Peyer's patch (tissue), 4 donors: ENCODE measurements around the gene SUGCT. TPM values are rescaled to one million over a fixed set of nuclear protein-coding genes. Genes with fewer than 3 reads are reported as not detected.

Experiments used
- DNase-seq, 3 donors: peaks; one replicate each; pipeline ENCODE4 v3.0.0-alpha.2; 2017 to 2019
- H3K27ac ChIP-seq, 4 donors: fragments of 200-600 bp; sonication (generic); one replicate each; pipeline ENCODE4 v1.5.1; 2016 to 2019
- H3K27me3 ChIP-seq, 2 donors: fragments of 200-600 bp; sonication (generic); one replicate each; pipeline ENCODE4 v1.5.1; 2019
- H3K36me3 ChIP-seq, 3 donors: fragments of 200-600 bp; sonication (generic); one replicate each; pipeline ENCODE4 v1.5.1; 2016 to 2019
- H3K4me1 ChIP-seq, 4 donors: fragments of 200-600 bp; sonication (generic); one replicate each; pipeline ENCODE4 v1.5.1; 2016 to 2019
- H3K4me3 ChIP-seq, 4 donors: fragments of 200-600 bp; sonication (generic); 1 replicate in 3 of 4; 2 replicates in 1 of 4; pipeline ENCODE4 v1.5.1; 2016 to 2019; ENCODE audit warnings: mild to moderate bottlenecking in 1 of 4
- H3K9me3 ChIP-seq, 4 donors: fragments of 200-600 bp; sonication (generic); one replicate each; pipeline ENCODE4 v1.5.1; 2016 to 2019; ENCODE audit warnings: mild to moderate bottlenecking in 1 of 4
- CTCF ChIP-seq, 6 experiments: fragments of 450-650 bp in 4 of 6; fragments of 200-600 bp in 2 of 6; sonication (generic) in 1 of 6; IDR thresholded peaks; one replicate each; pipeline ENCODE4 v1.5.1; 2017 to 2019; ENCODE audit warnings: antibody characterized with exemption in 6 of 6, mild to moderate bottlenecking in 3 of 6, moderate library complexity in 1 of 6
- POLR2A ChIP-seq, 2 donors: fragments of 450-650 bp; IDR thresholded peaks; one replicate each; pipeline ENCODE4 v1.5.1; 2017; ENCODE audit warnings: antibody characterized with exemption in 2 of 2, mild to moderate bottlenecking in 2 of 2, moderate library complexity in 2 of 2
- total RNA-seq, 4 donors: library from RNA; depleted of rRNA; stranded (reverse); fragments of >200 nt; gene quantifications; one replicate each; pipeline ENCODE4 v1.1.0, GENCODE V29; 2016

The SUGCT gene
- total RNA-seq, 4 donors from 2014 or later, result 6.4 to 8.9 (median 8.3) TPM; not detected in 1

GRCh38 chr7:40610461-40610860 lies 475.7 kb downstream of the SUGCT start:
- H3K27ac ChIP-seq, result no peak overlapping the region
- TF ChIP-seq CTCF (IDR thresholded peaks at IDR 0.05), result no peak
- TF ChIP-seq POLR2A (IDR thresholded peaks at IDR 0.05), result no peak

GRCh38 chr7:40611095-40611871 lies 476.5 kb downstream of the SUGCT start:
- Histone ChIP-seq H3K27ac (no peak overlapping the region), H3K36me3 (no peaks in the 10 kb centered on the region), H3K27me3 (no peaks in the 10 kb centered on the region), H3K4me3 (no peak overlapping the region), H3K4me1 (no peaks in the 10 kb centered on the region), H3K9me3 (no peaks in the 10 kb centered on the region)
- DNase-seq, result no peak
- no peak for TF ChIP-seq POLR2A (IDR thresholded peaks at IDR 0.05)
- no peak for TF ChIP-seq CTCF (IDR thresholded peaks at IDR 0.05)

More at GRCh38 chr7:40610461-40610860, 475.7 kb downstream of the SUGCT start:
- no peaks in the 10 kb centered on the region for H3K27me3 ChIP-seq
- no peak for DNase-seq
- H3K4me3 ChIP-seq, result no peak overlapping the region
- no peaks in the 10 kb centered on the region for H3K4me1 ChIP-seq
- no peaks in the 10 kb centered on the region for H3K9me3 ChIP-seq
- no peaks in the 10 kb centered on the region for H3K36me3 ChIP-seq

DNA sequence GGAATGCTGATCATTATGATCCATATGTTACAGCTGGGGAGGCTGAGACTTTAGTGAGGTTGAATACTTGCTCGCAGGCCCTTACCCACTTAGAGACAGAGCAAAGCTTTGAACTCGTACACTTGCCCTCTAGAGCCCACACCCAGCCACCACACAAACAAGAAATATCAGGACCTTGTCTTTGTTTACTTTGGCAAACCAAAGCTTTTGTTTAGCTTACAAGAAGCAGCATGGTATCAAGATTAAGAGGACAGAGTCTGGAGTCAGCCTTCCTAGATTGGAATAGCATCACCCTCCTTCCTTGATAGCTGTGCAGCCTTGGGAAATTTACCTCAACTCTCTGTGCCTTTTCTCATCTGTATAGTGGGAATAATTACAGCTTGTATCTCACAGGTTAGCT lies 477.5 kb downstream of the SUGCT start:
- Histone ChIP-seq H3K4me1 (no peaks in the 10 kb centered on the region), H3K27ac (peak overlapping the region in 1 of 4 donors; percentile 18)
- TF ChIP-seq POLR2A (IDR thresholded peaks at IDR 0.05), result no peak
- TF ChIP-seq CTCF (IDR thresholded peaks at IDR 0.05), result no peak

GRCh38 chr7:40619647-40620046 lies 484.8 kb downstream of the SUGCT start:
- Histone ChIP-seq H3K36me3 (no peaks in the 10 kb centered on the region), H3K4me3 (no peak overlapping the region), H3K27me3 (no peaks in the 10 kb centered on the region), H3K9me3 (no peaks in the 10 kb centered on the region), H3K27ac (no peak overlapping the region), H3K4me1 (peaks cover 0 to 7% (median 0%) of the 10 kb centered on the region in 4 donors)
- no peak for DNase-seq
- no peak for TF ChIP-seq POLR2A (IDR thresholded peaks at IDR 0.05)
- TF ChIP-seq CTCF (IDR thresholded peaks at IDR 0.05), result no peak

More for the DNA sequence above, 477.5 kb downstream of the SUGCT start:
- Histone ChIP-seq H3K4me3 (no peak overlapping the region), H3K9me3 (no peaks in the 10 kb centered on the region), H3K27me3 (no peaks in the 10 kb centered on the region), H3K36me3 (no peaks in the 10 kb centered on the region)
- DNase-seq, result no peak

- TF ChIP-seq CTCF (IDR thresholded peaks at IDR 0.05), result no peak
- TF ChIP-seq POLR2A (IDR thresholded peaks at IDR 0.05), result no peak
- no peaks in the 10 kb centered on the region for H3K36me3 ChIP-seq
- peaks cover 0 to 7% (median 0%) of the 10 kb centered on the region in 4 donors for H3K4me1 ChIP-seq
- no peak overlapping the region for H3K4me3 ChIP-seq
- no peaks in the 10 kb centered on the region for H3K27me3 ChIP-seq
- DNase-seq, result no peak
- no peak overlapping the region for H3K27ac ChIP-seq
- no peaks in the 10 kb centered on the region for H3K9me3 ChIP-seq
These were observed 486.8 kb downstream of the SUGCT start for GRCh38 chr7:40621592-40621998.
